Stimulated activated CD4-positive, alpha-beta T cell treated with anti-CD3 and anti-CD28 coated beads, TNF-alpha, amount 100 ng/mL, for 24 hours (primary cell): ENCODE results near the gene LIMD2.

Experiments
- DNase-seq, 3 experiments: peaks; one replicate each; pipeline ENCODE4 v3.0.0-alpha.2; 2020; ENCODE audit warnings: low read depth in 3 of 3

LIMD2 gene

GRCh38 chr17:63701456-63701820 lies 1.5 kb upstream of the LIMD2 start:
- no peak for DNase-seq

DNA sequence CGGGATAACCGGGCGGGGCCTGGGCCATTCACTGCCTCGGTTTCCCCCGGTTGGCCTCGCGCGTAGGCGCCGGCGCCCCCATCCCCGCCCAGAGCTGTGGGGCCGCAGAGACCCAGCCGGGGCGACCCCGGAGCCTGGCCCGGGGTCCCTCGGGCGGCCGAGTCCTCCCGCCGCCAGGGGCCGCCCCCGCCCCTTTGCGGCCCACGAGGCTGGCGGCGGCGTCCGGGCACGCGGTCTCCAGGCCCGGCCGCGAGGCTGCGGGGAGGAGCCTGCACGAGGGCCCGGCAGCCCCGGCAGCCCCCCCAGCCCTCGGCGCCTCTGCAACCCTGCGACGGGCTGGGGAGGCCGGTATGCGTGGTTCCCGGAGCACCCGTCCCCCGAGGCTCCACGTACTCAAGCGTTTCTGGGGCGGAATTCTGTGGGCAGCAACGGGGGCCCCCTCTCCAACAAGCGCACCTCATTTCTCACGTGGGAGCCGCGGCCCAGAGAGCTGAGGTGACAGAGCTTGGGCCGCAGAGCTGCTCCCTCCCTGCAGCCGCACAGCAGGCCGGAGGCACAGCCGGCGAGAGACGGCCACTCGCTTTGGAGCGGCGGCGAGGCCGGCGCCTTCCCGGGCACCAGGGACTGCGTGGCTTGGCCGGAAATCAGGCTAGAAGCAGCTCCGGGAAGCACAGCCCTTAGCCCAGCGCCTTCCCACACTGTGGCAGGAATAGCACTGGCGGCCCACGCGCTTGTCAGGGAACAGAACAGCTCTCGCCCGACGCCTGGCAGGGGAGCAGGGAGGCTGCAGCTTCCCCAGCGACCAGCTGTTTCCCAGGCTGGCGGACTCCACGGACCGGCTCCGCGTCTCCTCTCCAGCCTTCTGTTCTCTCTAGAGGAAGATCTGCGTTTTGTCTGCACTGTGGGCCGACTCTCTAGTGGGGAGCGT lies 867 bp upstream of the LIMD2 start:
- DNase-seq: peak in 1 of 3 experiments; percentile 39

- DNase-seq: peak in 2 of 3 experiments; percentile 65 to 77
These were observed 863 bp downstream of the LIMD2 start for GRCh38 chr17:63698886-63699637.

- peak in 1 of 3 experiments; percentile 40 for DNase-seq
These were observed 1.5 kb downstream of the LIMD2 start for GRCh38 chr17:63698381-63698885.

- DNase-seq: peak in 2 of 3 experiments; percentile 68 to 69
These were observed 2.3 kb downstream of the LIMD2 start for GRCh38 chr17:63697341-63698286.

DNA sequence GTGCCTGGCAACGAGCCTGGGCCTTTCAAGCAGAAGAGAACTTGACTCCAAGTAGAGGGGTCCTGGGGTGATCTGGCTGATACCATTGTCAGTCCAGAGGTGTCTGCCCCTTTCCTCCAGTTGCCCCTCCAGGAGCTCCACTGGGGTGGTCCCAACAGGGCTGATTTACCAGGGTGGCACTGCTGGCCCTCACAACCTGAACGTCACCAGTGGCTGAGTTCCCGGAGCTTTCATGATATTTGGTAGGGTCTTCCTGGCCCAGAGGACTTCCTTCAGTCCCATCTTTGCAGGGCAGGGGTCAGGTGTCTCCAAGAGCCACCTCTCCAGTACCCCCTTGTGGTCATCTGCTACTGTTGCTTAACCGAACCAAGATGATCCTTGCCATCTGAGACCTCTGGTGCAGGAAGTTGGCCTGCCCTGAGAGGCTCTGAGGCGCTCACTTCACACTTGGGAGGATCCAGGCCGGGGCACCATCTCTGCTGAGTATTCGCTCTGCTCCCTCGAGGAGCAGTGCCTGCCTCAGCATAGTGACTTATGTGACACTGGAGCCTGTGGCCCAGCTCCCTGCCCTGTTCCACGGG lies 3.5 kb downstream of the LIMD2 start:
- no peak for DNase-seq

- DNase-seq: no peak
These were observed 4.0 kb downstream of the LIMD2 start for GRCh38 chr17:63695889-63696288.

GRCh38 chr17:63694950-63695773 lies 4.8 kb downstream of the LIMD2 start:
- DNase-seq: no peak

DNA sequence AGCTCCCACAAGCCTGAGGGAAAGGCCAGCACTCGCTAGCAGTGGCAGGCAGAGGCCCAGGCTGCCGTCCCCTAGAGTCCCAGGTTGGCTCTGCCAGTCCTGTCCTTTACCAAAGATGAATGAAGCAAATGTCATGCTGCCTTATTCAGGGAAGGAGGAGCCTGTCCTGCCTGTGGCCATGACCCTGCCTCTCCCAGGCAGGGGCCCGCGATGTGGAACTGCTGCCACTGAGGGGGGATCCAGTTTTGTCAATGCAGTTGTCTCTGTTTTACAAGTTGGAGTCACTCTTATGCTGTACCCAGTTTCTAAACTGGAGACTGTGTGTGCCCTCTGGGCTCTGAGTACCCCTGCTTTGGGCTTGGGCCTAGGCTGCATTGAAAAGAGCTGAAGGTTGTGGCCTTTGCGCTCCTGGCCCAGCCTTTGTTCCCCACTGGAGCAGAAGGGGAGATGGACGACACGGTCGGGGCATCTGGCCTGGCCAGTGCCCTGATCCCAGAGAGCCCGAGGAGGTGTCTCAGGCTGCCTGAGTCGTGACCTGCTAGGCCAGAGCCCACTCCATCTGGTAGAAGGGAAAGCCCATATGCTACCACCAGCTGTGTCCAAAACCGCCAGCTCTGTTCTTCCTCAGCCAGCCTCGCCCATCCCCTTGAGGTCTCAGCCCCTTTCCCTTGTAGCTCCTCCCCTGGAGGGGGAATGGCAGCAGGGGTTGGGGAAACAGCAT lies 5.5 kb downstream of the LIMD2 start:
- DNase-seq: no peak

DNA sequence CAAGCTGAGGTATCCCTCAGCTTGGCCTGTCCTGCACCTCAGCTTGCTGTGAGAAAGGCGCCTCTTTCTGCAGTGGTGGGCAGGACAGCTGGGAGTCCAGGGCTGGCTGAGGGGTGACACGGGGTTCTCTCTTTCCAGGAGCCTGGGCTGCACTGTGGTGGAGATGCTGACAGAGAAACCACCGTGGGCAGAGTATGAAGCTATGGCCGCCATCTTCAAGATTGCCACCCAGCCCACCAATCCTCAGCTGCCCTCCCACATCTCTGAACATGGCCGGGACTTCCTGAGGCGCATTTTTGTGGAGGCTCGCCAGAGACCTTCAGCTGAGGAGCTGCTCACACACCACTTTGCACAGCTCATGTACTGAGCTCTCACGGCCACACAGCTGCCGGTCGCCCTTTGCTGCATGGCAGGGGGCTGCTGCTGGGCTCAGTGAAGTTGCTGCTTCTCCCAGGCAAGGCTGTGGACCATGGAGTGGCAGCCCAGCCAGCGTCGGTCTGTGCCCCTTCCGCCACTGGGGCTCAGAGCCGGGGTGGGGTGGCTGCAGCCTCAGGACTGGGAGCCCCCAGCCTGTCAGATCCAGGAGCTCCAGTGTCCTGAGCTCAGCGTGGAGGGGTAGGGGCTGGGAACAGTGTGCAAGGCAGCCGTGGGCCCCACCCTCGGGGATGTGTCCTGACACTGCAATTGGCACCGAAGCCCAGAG lies 6.4 kb downstream of the LIMD2 start:
- no peak for DNase-seq

DNA sequence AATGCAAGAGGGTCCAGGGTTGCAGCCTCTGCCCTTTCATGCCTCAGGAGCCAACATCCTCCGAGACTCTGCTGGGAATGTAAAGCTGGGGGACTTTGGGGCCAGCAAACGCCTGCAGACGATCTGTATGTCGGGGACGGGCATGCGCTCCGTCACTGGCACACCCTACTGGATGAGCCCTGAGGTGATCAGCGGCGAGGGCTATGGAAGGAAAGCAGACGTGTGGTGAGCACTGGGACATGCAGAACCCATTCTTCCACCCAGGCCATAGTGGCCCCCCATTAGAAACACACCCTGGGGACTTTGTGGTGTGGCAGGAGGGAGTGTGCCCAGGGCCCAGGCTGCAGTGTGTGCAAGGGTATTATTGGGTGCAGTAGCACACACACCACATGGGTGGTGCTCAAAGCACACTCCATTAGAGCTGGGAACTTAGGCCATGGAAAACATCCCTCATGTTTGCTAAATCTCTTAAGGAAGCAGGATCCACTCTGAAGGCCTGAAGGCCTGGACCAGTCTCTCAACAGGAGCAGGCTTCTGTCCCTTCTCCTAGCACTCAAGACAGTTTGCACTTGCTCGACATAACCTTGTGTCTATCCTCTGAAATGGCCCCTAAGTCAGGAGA lies 7.6 kb downstream of the LIMD2 start:
- DNase-seq: no peak

DNA sequence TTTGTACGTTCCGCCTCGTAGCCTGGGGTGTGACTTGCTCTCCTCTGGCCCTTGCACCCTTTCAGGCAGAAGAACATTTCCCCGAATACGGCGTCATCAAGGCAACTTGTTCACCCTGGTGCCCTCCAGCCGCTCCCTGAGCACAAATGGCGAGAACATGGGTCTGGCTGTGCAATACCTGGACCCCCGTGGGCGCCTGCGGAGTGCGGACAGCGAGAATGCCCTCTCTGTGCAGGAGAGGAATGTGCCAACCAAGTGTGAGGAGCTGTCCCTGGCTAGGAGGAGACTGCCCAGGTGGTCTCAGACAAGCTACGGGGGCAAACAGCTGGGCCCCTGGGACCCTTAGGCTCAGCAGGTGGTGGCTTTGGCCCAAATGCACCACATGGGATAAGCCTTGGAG lies 10.4 kb downstream of the LIMD2 start:
- DNase-seq: no peak

DNA sequence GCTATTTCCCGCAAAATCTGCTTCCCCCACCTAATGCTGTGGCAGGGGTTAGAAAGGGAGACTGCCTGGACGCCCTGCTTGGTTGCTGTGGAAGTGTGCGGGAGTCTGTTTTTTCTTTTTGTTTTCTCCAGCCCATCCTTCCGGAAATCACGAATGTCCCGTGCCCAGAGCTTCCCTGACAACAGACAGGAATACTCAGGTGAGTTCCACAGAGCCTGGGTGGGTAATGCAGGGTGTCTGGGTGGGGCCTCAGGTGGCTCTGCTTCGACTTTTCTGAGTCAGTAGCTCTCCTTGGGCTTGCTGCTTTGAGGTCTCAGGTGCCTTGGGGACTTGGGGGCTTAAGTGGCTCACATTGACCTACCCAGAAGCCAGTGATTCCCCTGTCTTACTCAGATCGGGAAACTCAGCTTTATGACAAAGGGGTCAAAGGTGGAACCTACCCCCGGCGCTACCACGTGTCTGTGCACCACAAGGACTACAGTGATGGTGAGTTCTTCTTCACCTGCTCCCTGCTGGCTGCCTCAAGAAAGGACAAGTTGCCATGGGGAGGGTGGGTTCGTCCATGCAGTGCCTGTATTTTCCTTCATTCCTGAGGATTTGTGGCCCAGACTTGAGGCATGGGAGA lies 11.4 kb downstream of the LIMD2 start:
- DNase-seq: no peak

DNA sequence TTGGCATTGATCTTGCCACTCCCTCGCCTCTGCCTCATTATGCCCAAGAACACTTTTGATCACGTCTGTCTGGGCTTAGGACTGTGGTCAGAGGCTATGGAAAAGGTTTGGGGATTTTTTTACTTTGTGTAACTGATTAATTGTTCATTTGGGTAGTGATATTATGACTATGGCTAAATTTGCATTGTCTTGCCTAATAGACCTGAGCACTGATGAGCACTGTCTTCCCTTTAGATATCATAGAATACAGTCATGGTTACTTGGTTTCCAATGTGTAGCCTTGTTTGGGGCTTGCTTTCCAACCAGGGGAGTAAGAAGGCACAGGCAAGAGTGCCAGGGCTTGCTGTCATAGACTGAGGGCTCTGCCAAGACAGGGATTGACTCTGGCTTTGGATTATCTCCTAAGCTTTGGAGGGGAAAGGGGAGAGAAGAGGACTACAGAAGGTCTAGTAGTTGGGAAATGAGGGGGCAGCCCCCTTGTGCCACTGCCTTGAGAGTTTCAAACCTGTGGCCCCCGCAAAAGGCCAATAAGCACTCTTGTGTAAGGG lies 13.7 kb downstream of the LIMD2 start:
- no peak for DNase-seq

GRCh38 chr17:63685578-63685977 lies 14.3 kb downstream of the LIMD2 start:
- DNase-seq: no peak

DNA sequence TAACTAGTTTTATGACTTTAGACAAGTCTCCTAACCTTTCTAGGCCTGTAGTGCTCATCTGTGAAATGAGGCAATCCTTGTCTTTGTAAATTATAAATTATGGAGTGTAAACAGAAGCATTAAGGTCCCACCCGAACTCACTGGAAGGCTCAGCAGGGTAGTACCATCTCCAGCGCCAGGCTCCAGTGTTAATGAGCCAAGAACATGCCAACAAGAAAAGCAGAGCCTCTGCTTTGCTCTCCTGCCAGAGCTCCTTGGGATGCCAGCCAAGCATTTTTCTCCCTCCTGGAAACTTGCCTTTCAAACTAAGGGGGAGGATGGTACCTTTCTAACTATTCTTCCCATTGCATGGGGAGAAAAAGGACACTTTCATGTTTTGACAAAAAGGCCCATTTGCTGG lies 14.9 kb downstream of the LIMD2 start:
- no peak for DNase-seq

GRCh38 chr17:63682981-63683380 lies 16.9 kb downstream of the LIMD2 start:
- DNase-seq: no peak

- no peak for DNase-seq
These were observed 17.5 kb downstream of the LIMD2 start for GRCh38 chr17:63682441-63682840.
